Ishikawa (cell line): ENCODE data around the gene GORASP1.
A peak's percentile ranks its signal among the peaks of the same experiment; 100 is the strongest.

Source experiments
- CEBPB ChIP-seq: IDR thresholded peaks from 2 replicates; pipeline ENCODE4 v1.6.1; 2012
- CREB1 ChIP-seq: IDR thresholded peaks from 2 replicates; pipeline ENCODE4 v1.6.1; 2012; ENCODE audit warnings: low read depth
- EGR1 ChIP-seq: IDR thresholded peaks from 2 replicates; pipeline ENCODE4 v1.6.1; 2012
- EP300 ChIP-seq: IDR thresholded peaks from 2 replicates; pipeline ENCODE4 v1.6.1; 2012; ENCODE audit warnings: borderline replicate concordance
- FOXM1 ChIP-seq: IDR thresholded peaks from 2 replicates; pipeline ENCODE4 v1.6.1; 2012; ENCODE audit warnings: low read depth, borderline replicate concordance
- MAX ChIP-seq: IDR thresholded peaks from 2 replicates; pipeline ENCODE4 v1.6.1; 2012
- NFIC ChIP-seq: IDR thresholded peaks from 2 replicates; pipeline ENCODE4 v1.6.1; 2012
- RAD21 ChIP-seq: IDR thresholded peaks from 2 replicates; pipeline ENCODE4 v1.6.1; 2012; ENCODE audit warnings: low read depth
- REST ChIP-seq: IDR thresholded peaks from 2 replicates; pipeline ENCODE4 v1.6.1; 2012; ENCODE audit warnings: low read depth, mild to moderate bottlenecking
- TAF1 ChIP-seq: IDR thresholded peaks from 2 replicates; pipeline ENCODE4 v1.6.1; 2012; ENCODE audit warnings: low read depth, mild to moderate bottlenecking
- TCF12 ChIP-seq: IDR thresholded peaks from 2 replicates; pipeline ENCODE4 v1.6.1; 2012; ENCODE audit warnings: low read depth
- TEAD4 ChIP-seq: IDR thresholded peaks from 2 replicates; pipeline ENCODE4 v1.6.1; 2012
- USF1 ChIP-seq: IDR thresholded peaks from 2 replicates; pipeline ENCODE4 v1.6.1; 2012
- YY1 ChIP-seq: IDR thresholded peaks from 2 replicates; pipeline ENCODE4 v1.6.1; 2012; ENCODE audit warnings: low read depth

DNA sequence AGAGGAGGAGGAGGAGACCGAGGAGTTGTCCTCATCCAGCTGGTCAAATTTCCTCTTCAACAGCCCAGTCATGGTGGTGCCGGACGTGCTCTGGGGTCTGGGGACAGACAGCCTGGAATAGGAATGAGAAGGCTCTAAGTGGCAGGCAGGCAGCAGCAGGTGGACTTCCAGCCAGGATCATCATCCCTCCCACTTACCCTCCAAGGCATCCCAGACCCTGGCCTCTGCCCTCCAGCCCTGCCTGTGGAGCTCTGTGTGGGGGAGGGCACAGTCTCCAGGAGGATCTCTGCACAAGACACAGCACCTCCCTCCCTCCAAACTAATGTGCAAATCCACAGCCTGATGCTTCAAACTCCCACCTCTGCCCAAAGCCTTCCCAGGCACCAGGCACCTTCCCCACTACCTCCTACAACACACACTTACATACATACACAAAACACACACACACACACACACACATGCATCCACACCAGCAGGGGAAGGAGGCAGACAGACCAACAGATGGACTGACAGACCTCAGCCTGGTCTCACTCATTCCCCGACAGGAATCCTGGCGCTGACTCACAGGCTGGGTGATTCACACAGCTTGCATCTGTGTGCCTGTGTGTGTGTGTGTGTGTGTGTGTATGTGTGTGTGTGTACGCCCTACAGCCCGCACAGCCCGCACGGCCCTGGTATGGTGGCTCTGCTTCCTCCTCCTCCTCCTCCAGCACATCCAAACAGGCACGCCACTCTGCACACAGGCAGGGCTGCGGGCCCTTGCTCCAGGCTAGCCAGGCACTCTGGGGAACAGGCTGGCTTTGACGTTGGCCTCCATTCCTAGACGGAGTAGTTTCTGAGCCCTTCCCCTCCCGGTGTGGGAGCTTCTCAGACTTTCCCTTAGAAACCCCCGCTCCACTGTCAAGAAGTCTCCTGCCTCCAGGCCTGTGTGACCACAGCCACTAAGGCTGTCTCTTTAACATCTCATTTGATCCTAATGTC, 39.5 kb upstream of the GORASP1 start:
- TF ChIP-seq MAX (no peak), TAF1 (no peak), EGR1 (no peak), YY1 (no peak), CREB1 (no peak), CEBPB (no peak), TEAD4 (peak; percentile 33; the same call in 1 of the 2 replicates), FOXM1 (no peak), REST (no peak), EP300 (no peak), RAD21 (no peak), TCF12 (no peak), NFIC (no peak), USF1 (no peak)
